Fibroblast of mammary gland (primary cell): ENCODE results near the gene AFF4.

Experiments
- DNase-seq: peaks from one replicate; pipeline ENCODE4 v3.0.0-alpha.2; 2010; ENCODE audit warnings: low read depth
- H3K4me3 ChIP-seq: 2 replicates; pipeline ENCODE4 v1.5.1; 2011; ENCODE audit warnings: low read depth, mild to moderate bottlenecking, low read length, moderate library complexity; ENCODE audit not compliant: control insufficient read depth
- CTCF ChIP-seq: conservative IDR thresholded peaks from 2 replicates; pipeline ENCODE4 v1.5.1; 2011; ENCODE audit warnings: low read depth, low read length, inconsistent platforms; ENCODE audit not compliant: control insufficient read depth, insufficient read depth

The AFF4 gene

GRCh38 chr5:132901036-132901435, 62.4 kb downstream of the AFF4 start:
- no peak overlapping the region for H3K4me3 ChIP-seq
- no peak for DNase-seq
- no peak for TF ChIP-seq CTCF

GRCh38 chr5:132898094-132898493, 65.3 kb downstream of the AFF4 start:
- no peak for DNase-seq
- no peak for TF ChIP-seq CTCF
- H3K4me3 ChIP-seq = no peak overlapping the region

- no peak overlapping the region for H3K4me3 ChIP-seq
- no peak for TF ChIP-seq CTCF
Observed at GRCh38 chr5:132896685-132897084, 66.7 kb downstream of the AFF4 start.

GRCh38 chr5:132895719-132896305, 67.6 kb downstream of the AFF4 start:
- TF ChIP-seq CTCF = no peak
- DNase-seq = peak; percentile 37
- no peak overlapping the region for H3K4me3 ChIP-seq

More at GRCh38 chr5:132896685-132897084, 66.7 kb downstream of the AFF4 start:
- DNase-seq = no peak

- no peak for TF ChIP-seq CTCF
- DNase-seq = no peak
- H3K4me3 ChIP-seq = no peak overlapping the region
Observed at GRCh38 chr5:132890817-132891216, 72.6 kb downstream of the AFF4 start.

GRCh38 chr5:132889501-132889900, 73.9 kb downstream of the AFF4 start:
- TF ChIP-seq CTCF = no peak
- DNase-seq = no peak
- no peak overlapping the region for H3K4me3 ChIP-seq

GRCh38 chr5:132887283-132887682, 76.2 kb downstream of the AFF4 start:
- TF ChIP-seq CTCF = no peak
- no peak for DNase-seq
- H3K4me3 ChIP-seq = no peak overlapping the region
